ENCODE measurements around the gene PCCB.

PCCB gene

GRCh38 chr3:136277634-136278033 lies 27.5 kb downstream of the PCCB start:
- H3K36me3 Mint-ChIP-seq: peaks cover 48% of the 10 kb centered on the region

DNA sequence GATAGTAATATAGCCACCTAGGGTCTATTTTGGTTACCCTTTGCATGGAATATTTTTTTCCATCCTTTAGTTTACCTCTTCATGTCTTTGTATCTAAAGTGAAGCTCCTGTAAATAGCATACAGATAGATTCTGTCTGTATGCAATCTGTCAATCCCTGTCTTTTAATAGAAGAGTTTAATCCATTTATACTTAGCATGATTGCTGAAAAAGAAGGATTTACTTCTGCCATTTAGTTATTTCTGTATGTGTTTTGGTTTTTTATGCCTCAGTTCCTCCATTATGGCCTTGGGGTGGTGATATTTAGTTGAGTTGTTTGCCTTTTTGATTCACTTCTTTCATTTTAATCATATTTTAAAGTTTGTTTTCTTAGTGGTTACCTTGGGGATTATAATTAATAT lies 29.0 kb downstream of the PCCB start:
- Mint-ChIP-seq H3K27ac (peak overlapping the region; percentile 23), H3K4me1 (ENCODE audit: low read depth) (peaks cover 20% of the 10 kb centered on the region), H3K9me3 (ENCODE audit: low read depth) (peaks cover 17% of the 10 kb centered on the region), H3K27me3 (no peaks in the 10 kb centered on the region), H3K4me3 (no peak overlapping the region), H3K36me3 (peaks cover 45% of the 10 kb centered on the region)

More at GRCh38 chr3:136277634-136278033, 27.5 kb downstream of the PCCB start:
- Mint-ChIP-seq H3K9me3 (ENCODE audit: low read depth) (peaks cover 17% of the 10 kb centered on the region), H3K4me1 (ENCODE audit: low read depth) (peaks cover 24% of the 10 kb centered on the region), H3K27ac (no peak overlapping the region), H3K27me3 (no peaks in the 10 kb centered on the region), H3K4me3 (no peak overlapping the region)

GRCh38 chr3:136280961-136281360 lies 30.8 kb downstream of the PCCB start:
- no peak overlapping the region for H3K4me3 Mint-ChIP-seq
- H3K36me3 Mint-ChIP-seq: peaks cover 48% of the 10 kb centered on the region
- H3K27ac Mint-ChIP-seq: no peak overlapping the region
- no peaks in the 10 kb centered on the region for H3K27me3 Mint-ChIP-seq
- peaks cover 16% of the 10 kb centered on the region for H3K4me1 Mint-ChIP-seq (ENCODE audit: low read depth)
- H3K9me3 Mint-ChIP-seq (ENCODE audit: low read depth): peaks cover 17% of the 10 kb centered on the region

- H3K4me3 Mint-ChIP-seq: no peak overlapping the region
- H3K27me3 Mint-ChIP-seq: no peaks in the 10 kb centered on the region
- H3K27ac Mint-ChIP-seq: no peak overlapping the region
- peaks cover 16% of the 10 kb centered on the region for H3K4me1 Mint-ChIP-seq (ENCODE audit: low read depth)
- H3K9me3 Mint-ChIP-seq (ENCODE audit: low read depth): peaks cover 17% of the 10 kb centered on the region
- peaks cover 55% of the 10 kb centered on the region for H3K36me3 Mint-ChIP-seq
Observed at GRCh38 chr3:136281966-136282520, 31.9 kb downstream of the PCCB start.

DNA sequence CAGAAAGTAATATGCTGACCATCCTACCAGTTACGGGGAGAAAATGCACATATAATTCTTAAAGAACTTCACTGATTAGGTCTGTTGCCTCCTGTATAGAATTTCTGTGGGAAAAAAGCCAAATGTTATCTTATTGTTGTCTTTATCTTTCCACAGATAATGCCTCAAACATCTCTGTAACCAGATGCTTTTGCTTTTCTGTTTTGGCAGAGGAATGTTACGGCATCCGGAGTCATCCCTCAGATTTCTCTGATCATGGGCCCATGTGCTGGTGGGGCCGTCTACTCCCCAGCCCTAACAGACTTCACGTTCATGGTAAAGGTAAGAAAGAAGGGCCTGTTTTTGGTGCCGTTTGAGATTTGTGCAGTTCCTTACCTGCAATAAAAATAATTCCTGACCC lies 33.5 kb downstream of the PCCB start:
- H3K27me3 Mint-ChIP-seq: no peaks in the 10 kb centered on the region
- peaks cover 15% of the 10 kb centered on the region for H3K9me3 Mint-ChIP-seq (ENCODE audit: low read depth)
- H3K27ac Mint-ChIP-seq: no peak overlapping the region

GRCh38 chr3:136291302-136291701 lies 41.2 kb downstream of the PCCB start:
- no peaks in the 10 kb centered on the region for H3K4me1 Mint-ChIP-seq (ENCODE audit: low read depth)
- peaks cover 30% of the 10 kb centered on the region for H3K36me3 Mint-ChIP-seq

More for the DNA sequence above, 33.5 kb downstream of the PCCB start:
- Mint-ChIP-seq H3K4me1 (ENCODE audit: low read depth) (peaks cover 15% of the 10 kb centered on the region), H3K36me3 (peaks cover 54% of the 10 kb centered on the region), H3K4me3 (no peak overlapping the region)

DNA sequence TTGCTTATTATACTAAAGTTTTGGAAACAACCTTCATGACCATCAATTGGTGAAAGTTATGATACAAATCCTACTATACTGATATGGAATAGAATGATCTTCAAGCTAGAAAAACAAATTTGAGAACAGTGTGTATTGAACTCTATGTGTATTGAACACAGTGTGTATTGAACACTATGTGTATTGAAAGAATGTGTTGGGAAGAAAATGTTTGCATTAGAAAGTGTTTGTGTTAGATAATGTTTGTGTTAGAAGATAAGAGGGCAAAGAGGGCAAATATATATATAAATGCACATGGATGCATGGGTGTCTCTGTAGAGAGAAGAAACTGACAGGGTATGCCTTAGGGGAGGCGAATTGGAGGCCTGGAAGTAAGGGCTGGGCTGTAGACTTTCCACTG lies 42.4 kb downstream of the PCCB start:
- Mint-ChIP-seq H3K27me3 (no peaks in the 10 kb centered on the region), H3K36me3 (peaks cover 29% of the 10 kb centered on the region), H3K4me3 (no peak overlapping the region)

More at GRCh38 chr3:136291302-136291701, 41.2 kb downstream of the PCCB start:
- H3K9me3 Mint-ChIP-seq (ENCODE audit: low read depth): no peaks in the 10 kb centered on the region
- no peak overlapping the region for H3K4me3 Mint-ChIP-seq
- H3K27me3 Mint-ChIP-seq: no peaks in the 10 kb centered on the region
- no peak overlapping the region for H3K27ac Mint-ChIP-seq

DNA sequence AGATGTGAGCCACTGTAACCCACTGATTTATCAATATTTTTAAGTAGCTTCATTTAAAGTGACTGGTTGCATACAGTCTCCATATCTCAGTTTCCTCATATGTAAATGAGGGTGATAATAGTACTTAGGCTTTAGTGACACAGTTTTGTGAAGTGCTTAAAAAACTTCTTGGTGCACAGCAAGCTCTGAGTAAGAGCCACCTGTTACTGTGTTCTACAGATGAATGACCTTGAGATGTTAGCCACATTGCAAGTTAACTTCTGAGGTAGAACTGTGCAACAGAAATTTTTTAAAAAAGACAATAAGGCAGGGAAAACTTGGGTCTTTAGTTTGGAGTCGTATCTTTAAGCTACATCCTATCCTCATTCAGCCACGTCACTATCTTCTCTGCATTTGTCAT lies 43.1 kb downstream of the PCCB start:
- Mint-ChIP-seq H3K27ac (no peak overlapping the region), H3K27me3 (no peaks in the 10 kb centered on the region), H3K36me3 (peaks cover 27% of the 10 kb centered on the region)

More for the DNA sequence above, 42.4 kb downstream of the PCCB start:
- Mint-ChIP-seq H3K27ac (no peak overlapping the region), H3K9me3 (ENCODE audit: low read depth) (no peaks in the 10 kb centered on the region), H3K4me1 (ENCODE audit: low read depth) (no peaks in the 10 kb centered on the region)

GRCh38 chr3:136294176-136294575 lies 44.0 kb downstream of the PCCB start:
- Mint-ChIP-seq H3K27me3 (no peaks in the 10 kb centered on the region), H3K9me3 (ENCODE audit: low read depth) (no peaks in the 10 kb centered on the region), H3K36me3 (peaks cover 25% of the 10 kb centered on the region), H3K4me3 (no peak overlapping the region), H3K27ac (no peak overlapping the region), H3K4me1 (ENCODE audit: low read depth) (no peaks in the 10 kb centered on the region)

More for the DNA sequence above, 43.1 kb downstream of the PCCB start:
- Mint-ChIP-seq H3K4me3 (no peak overlapping the region), H3K9me3 (ENCODE audit: low read depth) (no peaks in the 10 kb centered on the region), H3K4me1 (ENCODE audit: low read depth) (no peaks in the 10 kb centered on the region)

DNA sequence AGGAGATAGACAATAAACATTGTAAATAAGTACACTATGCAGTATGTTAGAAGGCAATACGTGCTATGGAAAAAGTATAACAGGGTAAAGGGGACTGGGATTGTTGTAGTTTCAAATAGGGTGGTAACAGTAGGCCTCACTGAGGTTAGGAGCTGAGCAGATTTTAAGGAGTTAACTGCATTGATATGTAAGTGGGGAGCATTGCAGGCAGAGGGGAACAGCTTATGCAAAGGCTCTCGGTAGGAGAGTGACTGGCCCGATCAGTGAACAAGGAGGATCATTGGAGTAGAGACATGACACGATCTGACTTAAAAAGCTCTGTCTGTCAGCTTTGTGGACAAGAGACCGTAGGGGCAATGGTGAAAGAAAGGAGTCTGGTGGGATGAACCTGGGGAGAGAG lies 46.8 kb downstream of the PCCB start:
- Mint-ChIP-seq H3K4me1 (ENCODE audit: low read depth) (no peaks in the 10 kb centered on the region), H3K36me3 (peaks cover 21% of the 10 kb centered on the region), H3K9me3 (ENCODE audit: low read depth) (no peaks in the 10 kb centered on the region), H3K4me3 (no peak overlapping the region), H3K27me3 (no peaks in the 10 kb centered on the region), H3K27ac (peak overlapping the region; percentile 18)

DNA sequence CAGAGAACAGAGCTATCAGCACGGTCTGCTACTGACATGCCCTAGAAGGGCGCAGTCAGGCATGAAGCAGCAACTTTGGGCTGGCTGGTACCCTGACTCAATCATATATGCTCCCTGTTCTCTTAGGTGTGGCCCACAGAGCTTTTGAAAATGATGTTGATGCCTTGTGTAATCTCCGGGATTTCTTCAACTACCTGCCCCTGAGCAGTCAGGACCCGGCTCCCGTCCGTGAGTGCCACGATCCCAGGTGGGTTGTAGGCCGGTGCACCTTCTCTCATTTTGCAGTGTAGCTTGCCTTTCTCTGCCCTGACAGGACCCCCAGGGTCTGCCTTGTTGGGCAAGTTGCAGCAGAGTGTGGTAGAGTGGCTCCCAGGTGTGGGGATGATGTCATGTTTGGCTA lies 47.7 kb downstream of the PCCB start:
- Mint-ChIP-seq H3K4me3 (no peak overlapping the region), H3K4me1 (ENCODE audit: low read depth) (no peaks in the 10 kb centered on the region), H3K36me3 (peaks cover 18% of the 10 kb centered on the region), H3K9me3 (ENCODE audit: low read depth) (no peaks in the 10 kb centered on the region), H3K27ac (peak overlapping the region; percentile 46), H3K27me3 (no peaks in the 10 kb centered on the region)

DNA sequence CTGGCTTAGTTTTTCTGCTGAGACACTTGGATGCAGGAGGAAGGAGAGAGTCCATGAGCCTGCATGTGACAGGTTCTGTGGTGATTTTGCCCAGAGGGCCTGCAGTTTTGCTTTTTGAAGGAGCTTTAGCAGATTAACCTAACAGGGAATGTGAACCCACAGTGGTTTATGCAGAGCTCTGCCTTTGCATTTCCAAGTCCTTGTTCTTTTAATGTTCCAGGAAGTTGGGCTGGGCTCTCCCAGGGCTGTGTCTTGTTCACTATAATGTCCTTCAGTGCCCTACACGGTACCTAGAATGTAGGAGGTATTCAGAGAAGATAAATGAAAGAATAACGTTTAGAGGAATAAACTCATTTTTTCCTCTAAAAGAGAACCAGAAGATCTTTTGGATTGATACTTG lies 50.3 kb downstream of the PCCB start:
- Mint-ChIP-seq H3K27ac (no peak overlapping the region), H3K4me3 (no peak overlapping the region), H3K4me1 (ENCODE audit: low read depth) (no peaks in the 10 kb centered on the region), H3K36me3 (peaks cover 17% of the 10 kb centered on the region), H3K9me3 (ENCODE audit: low read depth) (no peaks in the 10 kb centered on the region), H3K27me3 (no peaks in the 10 kb centered on the region)

GRCh38 chr3:136305879-136306278 lies 55.7 kb downstream of the PCCB start:
- Mint-ChIP-seq H3K4me3 (no peak overlapping the region), H3K9me3 (ENCODE audit: low read depth) (no peaks in the 10 kb centered on the region), H3K36me3 (peaks cover 17% of the 10 kb centered on the region), H3K4me1 (ENCODE audit: low read depth) (no peaks in the 10 kb centered on the region), H3K27me3 (no peaks in the 10 kb centered on the region), H3K27ac (no peak overlapping the region)

DNA sequence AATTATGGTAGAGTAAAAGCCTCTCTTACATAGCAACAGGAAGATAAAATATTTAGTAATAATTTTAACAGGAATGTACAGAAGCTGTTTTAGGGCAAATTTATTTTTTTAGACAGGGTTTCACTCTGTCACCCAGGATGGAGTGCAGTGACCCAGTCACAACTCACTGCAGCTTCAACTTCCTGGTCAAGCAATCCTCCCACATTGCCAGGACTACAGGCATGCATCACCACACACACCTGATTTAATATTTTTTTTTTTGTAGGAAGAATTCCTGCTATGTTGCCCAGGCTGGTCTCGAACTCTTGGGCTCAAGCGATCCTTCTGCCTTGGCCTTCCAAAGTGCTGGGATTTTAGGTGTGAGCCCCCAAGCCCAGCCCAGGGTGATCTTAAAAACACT lies 61.1 kb downstream of the PCCB start:
- peaks cover 21% of the 10 kb centered on the region for H3K36me3 Mint-ChIP-seq

GRCh38 chr3:136311968-136312367 lies 61.8 kb downstream of the PCCB start:
- Mint-ChIP-seq H3K4me1 (ENCODE audit: low read depth) (no peaks in the 10 kb centered on the region), H3K27ac (no peak overlapping the region), H3K36me3 (peaks cover 25% of the 10 kb centered on the region), H3K4me3 (no peak overlapping the region), H3K9me3 (ENCODE audit: low read depth) (no peaks in the 10 kb centered on the region), H3K27me3 (no peaks in the 10 kb centered on the region)

More for the DNA sequence above, 61.1 kb downstream of the PCCB start:
- H3K4me3 Mint-ChIP-seq: no peak overlapping the region
- H3K27ac Mint-ChIP-seq: no peak overlapping the region
- H3K9me3 Mint-ChIP-seq (ENCODE audit: low read depth): no peaks in the 10 kb centered on the region
- no peaks in the 10 kb centered on the region for H3K27me3 Mint-ChIP-seq
- no peaks in the 10 kb centered on the region for H3K4me1 Mint-ChIP-seq (ENCODE audit: low read depth)

GRCh38 chr3:136326316-136326715 lies 76.2 kb downstream of the PCCB start:
- Mint-ChIP-seq H3K4me3 (no peak overlapping the region), H3K4me1 (ENCODE audit: low read depth) (no peaks in the 10 kb centered on the region), H3K36me3 (peaks cover 48% of the 10 kb centered on the region), H3K27ac (no peak overlapping the region), H3K9me3 (ENCODE audit: low read depth) (peaks cover 13% of the 10 kb centered on the region), H3K27me3 (no peaks in the 10 kb centered on the region)

Data from activated naive CD8-positive, alpha-beta T cell (primary cell).